CD4-positive, alpha-beta T cell treated with Interleukin-15 for 4 hours (primary cell): Measurements from ENCODE around the gene PRR36.

ENCODE experiments used
- DNase-seq: peaks from one replicate; pipeline ENCODE4 v3.0.0-alpha.2; 2020; ENCODE audit warnings: low spot score

Gene PRR36

GRCh38 chr19:7845390-7846154 lies 28.6 kb downstream of the PRR36 start:
- no peak for DNase-seq

GRCh38 chr19:7844951-7845350 lies 29.2 kb downstream of the PRR36 start:
- no peak for DNase-seq

GRCh38 chr19:7844405-7844804 lies 29.8 kb downstream of the PRR36 start:
- no peak for DNase-seq

GRCh38 chr19:7843521-7843920 lies 30.7 kb downstream of the PRR36 start:
- no peak for DNase-seq

- DNase-seq = no peak
Measured at GRCh38 chr19:7842661-7843294, 31.4 kb downstream of the PRR36 start.

GRCh38 chr19:7841751-7842660 lies 32.2 kb downstream of the PRR36 start:
- DNase-seq = no peak

- DNase-seq = no peak
Measured at GRCh38 chr19:7840629-7841028, 33.6 kb downstream of the PRR36 start.

- no peak for DNase-seq
Measured at GRCh38 chr19:7839476-7839875, 34.7 kb downstream of the PRR36 start.

- no peak for DNase-seq
Measured at GRCh38 chr19:7833225-7834099, 40.7 kb downstream of the PRR36 start.

- no peak for DNase-seq
Measured at GRCh38 chr19:7832781-7833180, 41.4 kb downstream of the PRR36 start.

GRCh38 chr19:7832009-7832408 lies 42.2 kb downstream of the PRR36 start:
- DNase-seq = no peak

- no peak for DNase-seq
Measured at GRCh38 chr19:7831452-7831851, 42.7 kb downstream of the PRR36 start.

GRCh38 chr19:7830823-7831222 lies 43.4 kb downstream of the PRR36 start:
- no peak for DNase-seq

GRCh38 chr19:7830272-7830771 lies 43.9 kb downstream of the PRR36 start:
- DNase-seq = no peak

GRCh38 chr19:7829561-7830271 lies 44.5 kb downstream of the PRR36 start, which contains the start of gene EVI5L:
Gene EVI5L, plus strand, starts transcription at chr19:7830218. Its CDS starts 16,325 bp downstream, at chr19:7846543.
- peak; percentile 100 for DNase-seq

- DNase-seq = no peak
Measured at GRCh38 chr19:7829166-7829520, 45.0 kb downstream of the PRR36 start.

GRCh38 chr19:7823686-7824301 lies 50.4 kb downstream of the PRR36 start:
- DNase-seq = no peak

GRCh38 chr19:7822910-7823515 lies 51.2 kb downstream of the PRR36 start:
- no peak for DNase-seq

- DNase-seq = no peak
Measured at GRCh38 chr19:7820588-7820987, 53.6 kb downstream of the PRR36 start.

- DNase-seq = no peak
Measured at GRCh38 chr19:7819337-7819736, 54.9 kb downstream of the PRR36 start.
